NCI-H1048 (cell line): ENCODE measurements around the gene RAB31.
"Not testable (repeated sequence)": the region's sequence is repeated elsewhere in the genome, so short reads cannot be mapped to it uniquely, and the experiment has no call there.

Experiments
- DNase-seq: peaks from one replicate; lab custom pipeline; 2025; lab: John Stamatoyannopoulos, UW

Gene RAB31

GRCh38 chr18:9887992-9888391, 179.9 kb downstream of the RAB31 start:
- no peak for DNase-seq

GRCh38 chr18:9890196-9890595, 182.1 kb downstream of the RAB31 start:
- DNase-seq: no peak

- DNase-seq: no peak
Measured at GRCh38 chr18:9890957-9891356, 182.9 kb downstream of the RAB31 start.

- not testable (repeated sequence) for DNase-seq
Measured at GRCh38 chr18:9891515-9891914, 183.4 kb downstream of the RAB31 start.

GRCh38 chr18:9894454-9895068, 186.5 kb downstream of the RAB31 start:
- DNase-seq: no peak

DNA sequence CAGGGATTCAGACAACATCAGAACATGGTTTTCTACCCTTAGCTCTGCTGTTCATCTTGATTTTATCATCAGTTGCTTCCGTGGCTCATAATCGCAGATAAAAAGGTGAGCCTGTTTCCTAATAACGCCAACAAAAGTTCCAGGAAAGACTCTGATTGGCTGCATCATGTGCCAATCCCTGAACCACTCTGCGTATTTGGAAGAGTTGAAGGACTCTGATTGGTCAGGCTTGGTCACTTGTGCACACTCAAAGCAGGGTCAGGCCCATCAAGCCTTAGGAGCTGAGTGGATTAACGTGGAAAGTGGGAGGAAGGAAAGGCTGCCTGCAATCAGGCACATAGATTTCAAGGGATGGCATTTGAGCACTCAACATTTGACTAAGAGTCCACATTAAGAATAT, 189.0 kb downstream of the RAB31 start:
- no peak for DNase-seq

DNA sequence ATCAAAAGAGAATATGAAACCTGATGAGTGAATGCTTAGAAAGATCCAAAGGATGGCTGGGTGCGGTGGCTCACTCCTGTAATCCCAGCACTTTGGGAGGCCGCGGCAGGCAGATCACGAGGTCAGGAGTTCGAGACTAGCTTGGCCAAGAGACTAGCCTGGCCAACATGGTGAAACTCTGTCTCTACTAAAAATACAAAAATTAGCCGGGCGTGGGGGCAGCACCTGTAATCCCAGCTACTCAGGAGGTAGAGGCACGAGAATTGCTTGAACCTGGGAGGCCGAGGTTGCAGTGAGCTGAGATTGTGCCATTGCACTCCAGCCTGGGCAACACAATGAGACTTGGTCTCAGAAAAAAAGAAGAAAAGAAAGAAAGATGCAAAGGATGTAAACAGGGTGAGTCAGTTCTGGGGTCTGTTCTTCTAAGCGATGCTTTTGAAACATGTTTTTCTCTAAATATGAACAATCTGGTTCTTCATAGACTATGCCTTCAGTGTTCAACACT, 189.7 kb downstream of the RAB31 start:
- DNase-seq: not testable (repeated sequence)

DNA sequence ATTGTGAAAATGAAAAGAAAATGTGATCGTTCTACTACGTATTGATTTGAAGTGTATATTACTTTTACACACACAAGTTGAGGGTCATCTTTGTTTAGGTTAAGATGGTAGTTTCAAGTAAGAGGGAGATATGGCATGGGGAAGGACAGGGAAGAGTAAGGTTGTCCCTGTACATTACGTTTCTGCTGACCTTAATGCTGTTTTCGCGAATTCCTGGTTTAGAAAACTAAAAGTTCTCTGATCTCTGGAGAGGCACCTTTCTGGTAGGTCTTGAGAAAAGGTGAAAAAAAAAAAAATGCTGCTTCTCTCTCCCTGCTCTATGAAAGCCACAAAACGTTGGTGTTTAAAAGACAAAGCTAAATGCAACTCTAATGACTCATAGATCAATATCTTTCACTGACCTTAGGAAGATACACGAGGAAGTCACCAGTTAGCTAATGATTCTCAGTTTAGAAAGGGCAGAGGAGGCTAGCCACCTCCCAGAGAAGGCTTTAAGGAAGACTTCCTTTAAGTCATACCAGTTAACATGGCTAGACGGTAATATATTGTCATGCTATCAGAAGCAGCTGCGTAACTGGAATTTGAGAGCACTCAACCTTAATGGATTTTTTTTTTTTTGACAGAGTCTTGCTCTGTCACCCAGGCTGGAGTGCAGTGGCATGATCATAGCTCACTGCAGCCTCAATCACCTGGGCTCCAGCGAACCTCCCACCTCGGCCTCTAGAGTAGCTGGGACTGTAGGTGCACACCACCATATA, 190.9 kb downstream of the RAB31 start:
- no peak for DNase-seq

DNA sequence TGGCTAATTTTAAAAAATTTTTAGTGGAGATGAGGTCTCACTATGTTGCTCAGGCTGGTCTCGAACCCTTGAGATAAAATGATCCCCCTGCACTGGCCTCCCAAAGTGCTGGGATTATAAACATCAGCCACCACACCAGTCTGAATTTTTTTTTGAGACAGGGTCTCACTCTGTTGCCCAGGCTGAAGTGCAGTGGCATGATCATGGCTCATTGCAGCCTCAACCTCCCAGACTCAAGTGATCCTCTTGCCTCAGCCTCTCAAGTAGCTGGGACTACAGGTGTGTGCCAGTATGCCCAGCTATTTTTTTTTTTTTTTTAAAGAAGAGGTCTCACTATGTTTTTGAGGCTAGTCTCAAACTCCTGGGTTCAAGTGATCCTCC, 191.4 kb downstream of the RAB31 start:
- DNase-seq: not testable (repeated sequence)

GRCh38 chr18:9900699-9901098, 192.6 kb downstream of the RAB31 start:
- no peak for DNase-seq

- no peak for DNase-seq
Measured at GRCh38 chr18:9901377-9901776, 193.3 kb downstream of the RAB31 start.

- not testable (repeated sequence) for DNase-seq
Measured at GRCh38 chr18:9902264-9902663, 194.2 kb downstream of the RAB31 start.

DNA sequence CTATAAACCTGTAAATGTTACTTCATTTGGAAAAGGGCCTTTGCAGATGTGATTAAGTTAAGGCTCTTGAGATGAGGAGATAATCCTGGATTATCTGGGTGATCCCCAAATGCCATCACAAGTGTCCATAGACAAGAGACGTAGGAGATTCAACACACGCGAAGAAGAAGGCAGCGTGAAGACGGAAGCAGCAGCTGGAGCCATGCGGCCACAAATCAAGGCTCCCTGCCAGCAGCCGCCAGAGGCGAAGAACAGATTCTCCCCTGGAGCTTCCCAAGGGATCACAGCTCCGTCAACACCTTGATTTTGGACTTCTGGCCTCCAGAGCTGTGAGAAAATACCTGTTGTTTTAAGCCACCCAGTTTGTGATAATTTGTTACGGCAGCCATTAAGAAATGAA, 194.7 kb downstream of the RAB31 start:
- DNase-seq: no peak

- DNase-seq: no peak
Measured at GRCh38 chr18:9905401-9905922, 197.4 kb downstream of the RAB31 start.

DNA sequence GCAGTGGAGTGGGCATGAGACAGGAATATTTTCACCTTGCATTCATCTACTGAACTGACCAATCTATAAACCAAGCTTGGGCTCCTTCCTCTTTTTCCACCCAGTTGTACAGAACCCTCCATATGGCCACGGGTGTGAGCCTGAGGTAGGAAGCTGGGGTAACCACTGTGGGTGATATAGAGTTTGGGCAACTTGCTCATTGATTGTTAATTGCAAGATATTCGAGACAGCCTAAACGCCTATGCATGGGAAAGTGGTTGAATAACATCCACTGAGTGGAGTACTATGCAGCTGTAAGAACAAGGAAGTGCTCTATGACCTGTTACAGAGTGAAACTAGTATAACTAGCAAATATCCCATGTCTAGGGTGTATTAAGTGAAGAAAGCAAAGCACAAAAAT, 198.4 kb downstream of the RAB31 start:
- no peak for DNase-seq

- no peak for DNase-seq
Measured at GRCh38 chr18:9907867-9908266, 199.8 kb downstream of the RAB31 start.

GRCh38 chr18:9910071-9910470, 202.0 kb downstream of the RAB31 start:
- DNase-seq: no peak

GRCh38 chr18:9910661-9911060, 202.6 kb downstream of the RAB31 start:
- DNase-seq: no peak

GRCh38 chr18:9911226-9911625, 203.1 kb downstream of the RAB31 start:
- no peak for DNase-seq
